Calu3 (cell line): ENCODE measurements around the gene PGA4. TPM values are rescaled to one million over a fixed set of nuclear protein-coding genes. Genes with fewer than 3 reads are reported as not detected.

Source experiments
- BruUV-seq: library from RNA; stranded (reverse); fragments of 400-500 nt; replicated peaks from 2 replicates; lab custom pipeline; 2021; lab: Mats Ljungman, UMichigan
- CTCF ChIA-PET: fragments of 300-600 bp; sonication (Branson Sonifier 250); formaldehyde crosslinking; loops from one replicate; lab custom pipeline; 2022; ENCODE audit warnings: antibody characterized with exemption; lab: Charles Lee
- DNase-seq: peaks from one replicate; pipeline ENCODE4 v3.0.0; 2022
- H3K27ac Mint-ChIP-seq: one replicate; pipeline ENCODE4 v1.8.0; 2022; ENCODE audit warnings: mixed read lengths; ENCODE audit not compliant: unreplicated experiment
- H3K27me3 Mint-ChIP-seq: one replicate; pipeline ENCODE4 v1.8.0; 2022; ENCODE audit warnings: mixed read lengths; ENCODE audit not compliant: unreplicated experiment
- H3K36me3 Mint-ChIP-seq: one replicate; pipeline ENCODE4 v1.8.0; 2022; ENCODE audit warnings: mild to moderate bottlenecking, moderate library complexity, mixed read lengths; ENCODE audit not compliant: insufficient read depth, unreplicated experiment
- H3K4me1 Mint-ChIP-seq: one replicate; pipeline ENCODE4 v1.8.0; 2022; ENCODE audit warnings: mild to moderate bottlenecking, low read depth, mixed read lengths; ENCODE audit not compliant: unreplicated experiment
- H3K4me3 Mint-ChIP-seq: one replicate; pipeline ENCODE4 v1.8.0; 2022; ENCODE audit warnings: mild to moderate bottlenecking, low read depth, moderate library complexity, mixed read lengths; ENCODE audit not compliant: unreplicated experiment
- H3K9me3 Mint-ChIP-seq: one replicate; pipeline ENCODE4 v1.8.0; 2022; ENCODE audit warnings: low read depth, mixed read lengths; ENCODE audit not compliant: unreplicated experiment
- CTCF ChIP-seq: fragments of 200-600 bp; IDR thresholded peaks from one replicate; pipeline ENCODE4 v1.8.0; 2022; ENCODE audit warnings: antibody characterized with exemption; ENCODE audit not compliant: unreplicated experiment
- intact Hi-C: fragments of 100-400 bp; cut with micrococcal nuclease; formaldehyde crosslinking; loops from one replicate; pipeline ENCODE4 v1.10.0; 2022; ENCODE audit not compliant: unreplicated experiment
- total RNA-seq: library from RNA; stranded (reverse); gene quantifications from 2 replicates; pipeline ENCODE4 v1.2.3, GENCODE V29; 2022

PGA4 gene
- total RNA-seq, 1 experiment from 2014 or later = not detected

DNA sequence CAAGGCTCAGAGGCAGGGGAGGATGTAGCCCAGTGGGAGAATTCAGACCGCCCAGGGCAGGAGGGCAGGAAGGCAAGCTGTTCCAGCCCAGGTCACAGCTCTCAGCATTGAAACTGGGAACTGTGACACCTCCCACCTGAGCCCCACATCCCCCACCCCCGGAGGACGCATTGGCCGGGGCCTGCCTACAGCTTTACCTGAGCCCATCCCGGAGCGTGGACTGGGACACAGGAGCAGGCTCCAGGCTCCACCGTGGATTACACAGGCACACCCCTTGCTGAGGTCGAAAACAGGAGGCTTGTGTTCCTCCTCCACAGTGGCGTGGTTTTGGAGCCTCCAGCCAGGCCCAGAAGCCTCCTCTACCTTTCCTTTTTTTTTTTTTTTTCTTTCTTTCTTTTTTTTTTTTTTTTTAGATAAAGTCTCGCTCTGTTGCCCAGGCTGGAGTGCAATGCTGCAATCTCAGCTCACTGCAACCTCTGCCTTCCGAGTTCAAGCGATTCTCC lies 27.9 kb upstream of the PGA4 start:
- no peak overlapping the region for H3K27ac Mint-ChIP-seq
- no peak for TF ChIP-seq CTCF
- H3K27me3 Mint-ChIP-seq = peaks cover 75% of the 10 kb centered on the region
- no TSS peak for BruUV-seq
- CTCF ChIA-PET = interaction anchor here (0.6 kb wide), 1 partner anchor 9 kb away, joined by 4 read pairs; the partner anchor contains the start of gene PGA3
- no peaks in the 10 kb centered on the region for H3K36me3 Mint-ChIP-seq
- no peak for DNase-seq
- no peaks in the 10 kb centered on the region for H3K4me1 Mint-ChIP-seq
- intact Hi-C loops = no loop called here
- no peak overlapping the region for H3K4me3 Mint-ChIP-seq
- no peaks in the 10 kb centered on the region for H3K9me3 Mint-ChIP-seq

DNA sequence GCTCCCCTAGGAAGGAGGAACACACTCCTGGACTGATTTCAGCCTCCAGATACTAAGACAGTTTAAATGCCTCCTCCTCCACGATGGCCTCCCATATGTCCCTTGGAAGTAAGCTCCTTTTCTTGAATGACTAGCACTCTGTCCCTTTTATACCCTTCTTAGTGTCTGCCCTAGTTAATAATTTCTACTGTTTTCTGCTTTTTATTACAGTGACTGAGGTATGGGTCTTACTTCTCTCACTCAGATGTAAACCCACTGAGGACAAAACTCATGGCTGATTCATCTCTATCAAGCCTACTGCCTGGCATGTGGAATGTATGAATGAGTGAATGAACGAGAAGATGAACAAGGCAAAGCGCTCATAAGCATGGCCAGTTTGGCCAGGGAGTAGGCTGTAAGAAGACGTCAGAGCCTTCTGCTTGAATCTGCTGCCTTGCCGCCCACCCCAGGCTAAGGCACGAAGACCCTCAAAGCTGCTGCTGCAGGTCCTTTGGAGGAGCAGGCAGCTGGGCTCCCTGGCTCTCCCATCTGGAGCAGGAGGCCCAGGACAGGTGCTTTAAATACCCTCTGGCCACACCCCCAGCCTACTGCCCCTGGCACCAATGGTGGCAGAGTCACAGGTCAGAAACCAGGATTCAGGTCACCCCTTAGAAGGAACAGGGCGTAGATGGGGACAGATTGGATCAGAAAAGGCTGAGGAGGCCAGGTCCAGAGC lies 27.0 kb upstream of the PGA4 start:
- Mint-ChIP-seq H3K4me1 (no peaks in the 10 kb centered on the region), H3K27me3 (peaks cover 80% of the 10 kb centered on the region), H3K9me3 (no peaks in the 10 kb centered on the region), H3K36me3 (no peaks in the 10 kb centered on the region), H3K27ac (no peak overlapping the region), H3K4me3 (no peak overlapping the region)
- no peak for DNase-seq
- TF ChIP-seq CTCF = no peak
- no TSS peak for BruUV-seq
- CTCF ChIA-PET = interaction anchor here (0.6 kb wide), 1 partner anchor 169 kb away, joined by 3 read pairs; no protein-coding TSS in a partner anchor
- intact Hi-C loops = no loop called here

GRCh38 chr11:61195719-61196118 lies 26.4 kb upstream of the PGA4 start:
- intact Hi-C loops = no loop called here
- CTCF ChIA-PET = interaction anchor here (0.6 kb wide), 2 partner anchors 169 to 250 kb away, joined by 3 to 6 read pairs; no protein-coding TSS in a partner anchor
- peaks cover 80% of the 10 kb centered on the region for H3K27me3 Mint-ChIP-seq
- no TSS peak for BruUV-seq
- no peaks in the 10 kb centered on the region for H3K9me3 Mint-ChIP-seq
- no peaks in the 10 kb centered on the region for H3K36me3 Mint-ChIP-seq
- no peaks in the 10 kb centered on the region for H3K4me1 Mint-ChIP-seq
- no peak overlapping the region for H3K4me3 Mint-ChIP-seq
- TF ChIP-seq CTCF = no peak
- DNase-seq = no peak
- H3K27ac Mint-ChIP-seq = no peak overlapping the region

DNA sequence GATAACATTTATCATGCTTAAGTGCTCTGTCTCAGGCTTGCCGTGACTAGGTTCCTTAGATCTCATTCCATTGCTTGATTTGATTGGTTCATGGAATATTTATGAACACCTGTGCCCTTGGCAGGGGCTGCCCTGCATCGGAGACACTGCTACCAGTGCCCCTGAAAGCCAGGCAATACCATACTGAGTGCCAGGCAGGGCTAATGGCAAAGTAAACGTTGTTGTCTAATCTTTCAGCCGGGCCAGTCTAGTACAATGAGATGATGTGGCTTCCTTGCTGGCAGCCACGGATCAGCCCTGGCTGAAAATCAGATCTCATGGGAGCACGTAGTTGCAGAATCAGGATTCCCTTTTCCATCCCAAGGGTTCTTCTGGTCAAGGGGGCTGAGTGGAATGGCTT lies 23.8 kb upstream of the PGA4 start:
- no peak for DNase-seq
- intact Hi-C loops = no loop called here
- H3K27ac Mint-ChIP-seq = no peak overlapping the region
- H3K36me3 Mint-ChIP-seq = no peaks in the 10 kb centered on the region
- no TSS peak for BruUV-seq
- H3K9me3 Mint-ChIP-seq = no peaks in the 10 kb centered on the region
- CTCF ChIA-PET = no interaction called here
- TF ChIP-seq CTCF = no peak
- H3K4me3 Mint-ChIP-seq = no peak overlapping the region
- peaks cover 100% of the 10 kb centered on the region for H3K27me3 Mint-ChIP-seq
- H3K4me1 Mint-ChIP-seq = no peaks in the 10 kb centered on the region
